ENCODE data around the gene VAMP1. TPM values are rescaled to one million over a fixed set of nuclear protein-coding genes. Genes with fewer than 3 reads are reported as not detected.

The VAMP1 gene
- total and polyA plus RNA-seq, 10 of the 15 experiments (the other 5 are each of a cell fraction or from before 2014, with no cell fraction given): 4.8 to 123 (median 27.5) TPM

GRCh38 chr12:6461401-6462233 is 8.9 kb downstream of the VAMP1 start (continued):
- TF ChIP-seq PRDM15 (CRISPR knock-in tag; IDR thresholded peaks at IDR 0.05) (no peak), SUPT20H (IDR thresholded peaks at IDR 0.05; ENCODE audit: borderline replicate concordance, control insufficient read depth, low read depth, low read length) (no peak), BMI1 (IDR thresholded peaks at IDR 0.05; ENCODE audit: borderline replicate concordance) (no peak), SPI1 (IDR thresholded peaks at IDR 0.05; ENCODE audit: borderline replicate concordance, insufficient read depth, low read depth, low read length) (peak; percentile 99), TBL1XR1 (IDR thresholded peaks at IDR 0.05; ENCODE audit: low read depth, low read length) (no peak), CBFB (IDR thresholded peaks at IDR 0.05; ENCODE audit: low read depth) (peak; percentile 86), ZNF24 (IDR thresholded peaks at IDR 0.05) (no peak), MXI1 (IDR thresholded peaks at IDR 0.05; ENCODE audit: low read depth, low read length) (peak; percentile 74), IRF4 (IDR thresholded peaks at IDR 0.05; ENCODE audit: low read depth, low read length) (peak; percentile 89), ZBTB11 (CRISPR knock-in tag; IDR thresholded peaks at IDR 0.05) (no peak), SMAD5 (IDR thresholded peaks at IDR 0.05; ENCODE audit: low read depth) (peak; percentile 62; the same call in 1 of the 2 replicates), SIX5 (IDR thresholded peaks at IDR 0.05; ENCODE audit: low read depth, low read length, severe bottlenecking) (no peak), IKZF1 (conservative IDR thresholded peaks at IDR 0.05) (peak; percentile 98), TCF7 (IDR thresholded peaks at IDR 0.05; ENCODE audit: borderline replicate concordance) (no peak), REST (IDR thresholded peaks at IDR 0.05; ENCODE audit: low read depth, low read length) (no peak)
